HCT116 (cell line): Measurements from ENCODE around the gene KRT6C. TPM values are rescaled to one million over a fixed set of nuclear protein-coding genes. Genes with fewer than 3 reads are reported as not detected.

Experiments
- ATAC-seq: fragments of 200-7000 bp; cut with Tn5 transposase; 2 replicates; pipeline ENCODE4 v1.9.1; 2020; ENCODE audit warnings: mild to moderate bottlenecking, moderate library complexity
- BruUV-seq: library from RNA; stranded (reverse); fragments of 400-500 nt; replicated peaks from 2 replicates; lab custom pipeline; 2021; lab: Mats Ljungman, UMichigan
- CTCF ChIA-PET: fragments of 300-600 bp; sonication (Branson Sonifier 250); formaldehyde crosslinking; loops from one replicate; lab custom pipeline; 2021; ENCODE audit warnings: antibody characterized with exemption; lab: Charles Lee
- POLR2A ChIA-PET: fragments of 300-600, 350-600 bp; sonication (Branson Sonifier 250); formaldehyde crosslinking; loops from one replicate; lab custom pipeline; 2021; ENCODE audit warnings: antibody characterized with exemption; lab: Charles Lee
- RAD21 ChIA-PET, 2 experiments: fragments of 300-600 bp; sonication (Branson Sonifier 250); formaldehyde crosslinking; loops; one replicate each; lab custom pipeline; 2023; ENCODE audit warnings: low total read pairs in 2 of 2; ENCODE audit not compliant: uncharacterized antibody in 2 of 2, unreplicated experiment in 2 of 2, low non-redundant PET in 1 of 2; lab: Charles Lee
- DNase-seq: peaks from one replicate; pipeline ENCODE4 v3.0.0-alpha.2; 2010; ENCODE audit warnings: low read depth, low spot score
- H2AFZ ChIP-seq: fragments of 200-600 bp; shearing (Covaris generic), sonication (generic); 2 replicates; pipeline ENCODE4 v1.6.1; 2017; ENCODE audit warnings: low read depth, mixed run types, mixed read lengths, antibody characterized with exemption, low read length; ENCODE audit not compliant: poor library complexity, severe bottlenecking
- H3K27ac ChIP-seq: 2 replicates; pipeline ENCODE4 v1.5.1; 2012; ENCODE audit warnings: low read depth, low read length
- H3K27me3 ChIP-seq: fragments of 200-600 bp; sonication (generic); 2 replicates; pipeline ENCODE4 v1.6.1; 2016; ENCODE audit warnings: mixed run types, low read length, mixed read lengths; ENCODE audit not compliant: insufficient read depth
- H3K36me3 ChIP-seq, 2 experiments: fragments of 200-500 bp in 1 of 2; fragments of 200-600 bp in 1 of 2; sonication (Bioruptor generic) in 1 of 2; sonication (generic) in 1 of 2; 2 replicates each; pipeline versions ENCODE4 v1.5.1 to v1.6.1; 2014 to 2016; ENCODE audit warnings: low read length in 2 of 2, inconsistent platforms in 1 of 2, mixed read lengths in 1 of 2, mixed run types in 1 of 2; ENCODE audit not compliant: insufficient read depth in 2 of 2, control insufficient read depth in 1 of 2
- H3K4me1 ChIP-seq, 2 experiments: fragments of 200-600 bp in 1 of 2; sonication (generic) in 1 of 2; 2 replicates each; pipeline versions ENCODE4 v1.5.1 to v1.6.1; 2012 to 2017; ENCODE audit warnings: low read length in 2 of 2, inconsistent platforms in 1 of 2, mild to moderate bottlenecking in 1 of 2, mixed read lengths in 1 of 2, mixed run types in 1 of 2, moderate library complexity in 1 of 2; ENCODE audit not compliant: insufficient read depth in 2 of 2, control insufficient read depth in 1 of 2
- H3K4me2 ChIP-seq: fragments of 200-600 bp; sonication (generic); 2 replicates; pipeline ENCODE4 v1.6.1; 2017; ENCODE audit warnings: mixed run types, low read length, mixed read lengths
- H3K4me3 ChIP-seq, 2 experiments: fragments of 200-600 bp in 1 of 2; sonication (generic) in 1 of 2; replicated peaks in 1 of 2; 2 replicates each; pipeline ENCODE4 v1.5.1; 2011 to 2016; ENCODE audit warnings: low read length in 2 of 2, control low read depth in 1 of 2, low read depth in 1 of 2, mild to moderate bottlenecking in 1 of 2, mixed read lengths in 1 of 2, mixed run types in 1 of 2
- H3K79me2 ChIP-seq: fragments of 200-600 bp; sonication (generic); 2 replicates; pipeline ENCODE4 v1.6.1; 2017; ENCODE audit warnings: mild to moderate bottlenecking, mixed run types, low read length, moderate library complexity, mixed read lengths; ENCODE audit not compliant: insufficient read depth
- H3K9ac ChIP-seq: fragments of 200-600 bp; sonication (generic); 2 replicates; pipeline ENCODE4 v1.6.1; 2016; ENCODE audit warnings: low read length, mixed read lengths
- H3K9me2 ChIP-seq: fragments of 200-600 bp; sonication (generic), shearing (Covaris generic); 2 replicates; pipeline ENCODE4 v1.6.1; 2017; ENCODE audit warnings: mixed run types, mild to moderate bottlenecking, moderate library complexity; ENCODE audit not compliant: insufficient read depth
- H3K9me3 ChIP-seq, 2 experiments: fragments of 200-500 bp in 1 of 2; fragments of 200-600 bp in 1 of 2; sonication (Bioruptor generic) in 1 of 2; sonication (generic) in 1 of 2; 2 replicates each; pipeline ENCODE4 v1.6.1; 2014 to 2017; ENCODE audit warnings: low read length in 2 of 2, mixed read lengths in 2 of 2, inconsistent platforms in 1 of 2, low read depth in 1 of 2, mild to moderate bottlenecking in 1 of 2, mixed run types in 1 of 2, moderate library complexity in 1 of 2; ENCODE audit not compliant: control insufficient read depth in 1 of 2, insufficient read depth in 1 of 2
- H4K20me1 ChIP-seq: fragments of 200-600 bp; sonication (generic), shearing (Covaris generic); 2 replicates; pipeline ENCODE4 v1.6.1; 2017; ENCODE audit warnings: mixed run types, mild to moderate bottlenecking, moderate library complexity; ENCODE audit not compliant: insufficient read depth
- CTCF ChIP-seq, 3 experiments: fragments of 200-600 bp in 1 of 3; sonication (generic) in 1 of 3; IDR thresholded peaks in 2 of 3; conservative IDR thresholded peaks in 1 of 3; 2 replicates each; pipeline ENCODE4 v1.5.1; 2012 to 2017; ENCODE audit warnings: low read depth in 2 of 3, low read length in 2 of 3, antibody characterized with exemption in 1 of 3, borderline replicate concordance in 1 of 3, control low read depth in 1 of 3, mild to moderate bottlenecking in 1 of 3, mixed read lengths in 1 of 3, mixed run types in 1 of 3, moderate library complexity in 1 of 3; ENCODE audit not compliant: insufficient read depth in 1 of 3
- ELF1 ChIP-seq: IDR thresholded peaks from 2 replicates; pipeline ENCODE4 v1.6.1; 2012; ENCODE audit warnings: low read depth, borderline replicate concordance
- EZH2 ChIP-seq: fragments of 200-600 bp; sonication (generic); IDR thresholded peaks from 2 replicates; pipeline ENCODE4 v1.6.1; 2017; ENCODE audit warnings: antibody characterized with exemption, mixed run types
- JUND ChIP-seq: IDR thresholded peaks from 2 replicates; pipeline ENCODE4 v1.6.1; 2012
- POLR2A ChIP-seq: IDR thresholded peaks from 2 replicates; pipeline ENCODE4 v1.7.0; 2011; ENCODE audit warnings: borderline replicate concordance; ENCODE audit not compliant: insufficient read depth, insufficient read length; ENCODE audit errors: extremely low read depth
- POLR2AphosphoS5 ChIP-seq: IDR thresholded peaks from 2 replicates; pipeline ENCODE4 v1.6.1; 2011; ENCODE audit warnings: mild to moderate bottlenecking, low read depth, low read length, moderate library complexity
- RAD21 ChIP-seq: IDR thresholded peaks from 2 replicates; pipeline ENCODE4 v1.6.1; 2012; ENCODE audit warnings: low read depth, mild to moderate bottlenecking
- REST ChIP-seq: IDR thresholded peaks from 2 replicates; pipeline ENCODE4 v1.6.1; 2012; ENCODE audit warnings: low read depth
- SIN3A ChIP-seq: IDR thresholded peaks from 2 replicates; pipeline ENCODE4 v1.6.1; 2012; ENCODE audit warnings: low read depth
- SP1 ChIP-seq: IDR thresholded peaks from 2 replicates; pipeline ENCODE4 v1.6.1; 2012; ENCODE audit warnings: low read depth
- SRF ChIP-seq: IDR thresholded peaks from 2 replicates; pipeline ENCODE4 v1.6.1; 2012; ENCODE audit warnings: low read depth
- TCF7L2 ChIP-seq: IDR thresholded peaks from 2 replicates; pipeline ENCODE4 v1.7.0; 2011; ENCODE audit warnings: borderline replicate concordance, inconsistent platforms; ENCODE audit not compliant: insufficient read depth, insufficient read length; ENCODE audit errors: extremely low read depth
- ZBTB33 ChIP-seq: IDR thresholded peaks from 2 replicates; pipeline ENCODE4 v1.6.1; 2011; ENCODE audit warnings: mild to moderate bottlenecking, low read length, moderate library complexity; ENCODE audit not compliant: insufficient replicate concordance; ENCODE audit errors: extremely low read depth
- ZFX ChIP-seq: fragments of 450-650 bp; IDR thresholded peaks from 2 replicates; pipeline ENCODE4 v1.6.1; 2017
- ZNF274 ChIP-seq: fragments of 200-500 bp; sonication (Bioruptor generic); IDR thresholded peaks from 2 replicates; pipeline ENCODE4 v1.6.1; 2014; ENCODE audit warnings: mild to moderate bottlenecking, low read depth, low read length, inconsistent platforms
- intact Hi-C: fragments of 100-400 bp; cut with micrococcal nuclease; formaldehyde crosslinking; loops from 2 replicates; pipeline ENCODE4 v1.10.0; 2022
- total RNA-seq: library from RNA; stranded (reverse); gene quantifications from one replicate; pipeline ENCODE4 v1.2.1, GENCODE V29; 2021; ENCODE audit not compliant: unreplicated experiment
- TF ChIP-seq, protein P1 (sequence below): IDR thresholded peaks from 2 replicates; pipeline ENCODE4 v1.6.1; 2012

KRT6C gene
- total RNA-seq, 1 experiment from 2014 or later: not detected

DNA sequence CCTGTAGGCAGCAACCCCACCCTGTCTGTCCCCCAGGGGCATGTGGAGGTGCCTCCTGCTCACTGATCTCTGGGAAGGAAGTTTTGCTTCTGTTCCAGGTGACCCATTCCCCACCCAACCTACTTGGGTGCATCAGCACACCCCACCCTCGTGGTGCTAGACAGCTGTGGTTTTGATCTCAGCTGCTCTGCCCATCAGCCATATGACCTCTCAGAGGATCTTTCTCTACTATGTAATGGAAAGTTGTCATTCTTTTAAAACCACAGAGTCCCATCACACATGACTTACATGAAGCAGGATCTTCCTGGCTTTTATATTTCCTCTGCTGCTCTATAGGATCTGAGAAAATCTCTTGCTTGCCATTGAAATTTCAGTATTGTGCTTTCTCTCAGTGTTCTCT is 53.9 kb downstream of the KRT6C start:
- Histone ChIP-seq H3K9ac (no peak overlapping the region), H3K27me3 (no peaks in the 10 kb centered on the region), H3K4me2 (no peak overlapping the region), H3K9me2 (no peaks in the 10 kb centered on the region), H3K4me1 (peaks cover 0 to 15% of the 10 kb centered on the region in 2 experiments; a peak in 2 of 4 replicates), H3K4me3 (no peak overlapping the region), H4K20me1 (no peaks in the 10 kb centered on the region), H3K36me3 (no peaks in the 10 kb centered on the region), H3K79me2 (no peaks in the 10 kb centered on the region), H3K9me3 (no peaks in the 10 kb centered on the region), H3K27ac (no peak overlapping the region), H2AFZ (no peak overlapping the region)
- TF ChIP-seq, protein P1, sequence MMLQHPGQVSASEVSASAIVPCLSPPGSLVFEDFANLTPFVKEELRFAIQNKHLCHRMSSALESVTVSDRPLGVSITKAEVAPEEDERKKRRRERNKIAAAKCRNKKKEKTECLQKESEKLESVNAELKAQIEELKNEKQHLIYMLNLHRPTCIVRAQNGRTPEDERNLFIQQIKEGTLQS: no peak
- TF ChIP-seq SRF (no peak), TCF7L2 (no peak), ZNF274 (no peak), SIN3A (no peak), CTCF (IDR thresholded peaks at IDR 0.05 in 2 of 3, conservative IDR thresholded peaks at IDR 0.05 in 1 of 3; ENCODE audit: borderline replicate concordance in 1 of 3, insufficient read depth in 1 of 3, low read depth in 2 of 3, low read length in 2 of 3) (no peak), SP1 (no peak), JUND (no peak), POLR2A (no peak), ELF1 (no peak), ZFX (no peak), EZH2 (no peak), REST (no peak), RAD21 (no peak), ZBTB33 (no peak), POLR2AphosphoS5 (no peak)
- ChIA-PET RAD21 (no interaction called here), CTCF (no interaction called here), POLR2A (no interaction called here)
- DNase-seq (no peak), ATAC-seq (no peak)
- BruUV-seq: no TSS peak
- intact Hi-C loops: no loop called here
